Measurements from ENCODE around the gene MIA2.
"Not testable (repeated sequence)": the region's sequence is repeated elsewhere in the genome, so short reads cannot be mapped to it uniquely, and the experiment has no call there.

The MIA2 gene
- long read RNA-seq, donor 1, partial matches to known transcripts, result 0 of 1 reads
- long read RNA-seq, donor 1, other reads (novel, unspliced or antisense), result 0 of 1 reads
- long read RNA-seq, donor 2, partial matches to known transcripts, result 0 of 3 reads
- long read RNA-seq, donor 2, other reads (novel, unspliced or antisense), result 0 of 3 reads
- long read RNA-seq, donor 3, partial matches to known transcripts, result 0 of 2 reads
- long read RNA-seq, donor 3, other reads (novel, unspliced or antisense), result 0 of 2 reads
- long read RNA-seq, donor 4, partial matches to known transcripts, result 8 of 10 reads
- long read RNA-seq, donor 4, other reads (novel, unspliced or antisense), result 0 of 10 reads
- long read RNA-seq, donor 5, partial matches to known transcripts, result 11 of 12 reads
- long read RNA-seq, donor 5, other reads (novel, unspliced or antisense), result 0 of 12 reads
- long read RNA-seq, donor 6, partial matches to known transcripts, result 6 of 6 reads
- long read RNA-seq, donor 6, other reads (novel, unspliced or antisense), result 0 of 6 reads
- long read RNA-seq, donor 7, result 0 reads
- long read RNA-seq, donor 8, partial matches to known transcripts, result 0 of 4 reads
- long read RNA-seq, donor 8, other reads (novel, unspliced or antisense), result 0 of 4 reads

- DNase-seq, result no peak
These were observed at the start of gene MIA2 for GRCh38 chr14:39233680-39234326. Gene MIA2 (plus strand): TSS chr14:39233915. CDS start chr14:39234115, 200 bp downstream.

DNA sequence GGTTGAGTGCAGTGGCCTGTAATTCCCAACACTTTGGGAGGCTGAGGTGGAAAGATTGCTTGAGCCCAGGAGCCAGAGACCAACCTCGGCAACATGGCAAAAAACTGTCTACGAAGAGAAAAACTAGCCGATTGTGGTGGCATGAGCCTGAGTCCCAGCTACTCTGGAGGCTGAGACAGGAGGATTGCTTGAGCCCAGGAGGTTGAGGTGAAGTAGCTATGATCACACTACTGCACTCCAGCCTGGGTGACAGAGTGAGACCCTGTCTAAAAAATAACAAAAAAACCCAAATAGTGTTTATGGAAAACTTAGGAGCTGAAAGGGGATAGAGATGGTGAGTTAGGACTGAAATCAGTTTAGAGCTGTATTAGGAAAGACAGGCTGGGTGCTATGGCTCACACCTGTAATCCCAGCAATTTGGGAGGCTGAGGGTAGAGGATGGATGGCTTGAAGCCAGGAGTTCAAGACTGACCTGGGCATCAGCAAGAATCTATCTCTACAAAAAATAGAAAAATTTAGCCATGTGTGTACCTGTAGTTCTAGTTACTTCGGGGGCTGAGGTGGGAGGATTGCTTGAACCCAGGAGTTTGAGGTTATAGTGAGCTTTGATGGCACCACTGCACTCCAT is 49.0 kb upstream of the MIA2 start:
- no peak for DNase-seq

DNA sequence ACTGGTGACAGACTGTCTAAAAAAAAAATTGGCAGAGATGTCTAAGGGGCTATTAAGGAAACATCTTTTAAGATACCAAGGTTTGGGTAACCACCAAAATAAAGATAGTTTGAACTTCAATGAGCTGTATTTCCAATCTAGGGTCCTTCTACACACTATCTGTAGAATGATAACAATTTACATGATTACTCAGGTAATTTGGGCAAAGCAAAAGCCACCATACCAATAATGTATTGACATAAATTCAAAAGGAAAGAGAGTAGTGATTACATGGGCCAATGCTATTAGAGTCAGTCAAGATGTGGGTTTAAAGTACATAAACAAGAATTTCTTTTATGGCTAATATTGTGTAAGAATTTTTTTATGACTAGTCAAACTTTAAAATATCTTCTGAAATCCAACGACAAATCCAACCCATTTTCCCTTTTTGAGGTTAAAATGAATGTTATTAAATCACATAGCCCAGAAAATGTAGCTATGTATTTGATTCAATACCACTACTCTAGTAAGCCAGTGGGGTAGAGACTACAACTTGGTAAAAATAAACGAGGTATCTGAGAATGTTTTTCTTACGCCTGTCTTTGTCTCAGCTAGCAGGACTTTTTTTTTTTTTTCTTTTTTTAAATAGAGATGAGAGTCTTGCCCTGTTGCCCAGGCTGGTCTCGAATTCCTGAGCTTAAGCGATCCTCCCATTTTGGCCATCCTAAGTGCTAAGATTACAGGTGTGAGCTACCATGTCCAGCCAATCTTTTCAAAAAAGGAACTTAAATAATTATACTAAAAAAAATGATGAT is 48.3 kb upstream of the MIA2 start:
- no peak for DNase-seq

DNA sequence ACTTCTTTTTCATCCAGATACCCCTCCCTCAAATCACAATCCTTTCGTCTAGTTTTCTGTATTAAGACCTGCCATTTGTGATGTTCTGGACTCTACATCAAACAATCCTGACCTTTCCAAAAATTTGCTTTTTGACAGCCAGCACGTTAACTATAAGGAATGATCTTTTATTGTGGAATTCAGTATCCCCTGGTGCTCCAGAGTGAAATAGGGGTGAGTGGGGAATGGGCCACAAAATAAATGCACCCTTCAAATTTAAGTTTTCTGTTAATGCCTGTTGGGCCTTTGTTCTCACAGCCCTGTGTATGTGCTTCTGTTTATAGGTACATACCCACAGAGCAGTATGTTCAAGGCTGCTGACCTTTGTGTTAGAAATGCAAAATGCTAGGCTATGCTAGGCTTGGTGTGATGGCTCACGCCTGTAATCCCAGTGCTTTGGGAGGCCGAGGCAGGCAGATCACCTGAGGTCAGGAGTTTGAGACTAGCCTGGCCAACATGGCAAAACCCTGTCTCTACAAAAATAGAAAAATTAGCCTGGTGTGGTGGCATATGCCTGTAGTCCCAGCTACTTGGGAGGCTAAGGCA is 46.7 kb upstream of the MIA2 start:
- DNase-seq, result no peak

DNA sequence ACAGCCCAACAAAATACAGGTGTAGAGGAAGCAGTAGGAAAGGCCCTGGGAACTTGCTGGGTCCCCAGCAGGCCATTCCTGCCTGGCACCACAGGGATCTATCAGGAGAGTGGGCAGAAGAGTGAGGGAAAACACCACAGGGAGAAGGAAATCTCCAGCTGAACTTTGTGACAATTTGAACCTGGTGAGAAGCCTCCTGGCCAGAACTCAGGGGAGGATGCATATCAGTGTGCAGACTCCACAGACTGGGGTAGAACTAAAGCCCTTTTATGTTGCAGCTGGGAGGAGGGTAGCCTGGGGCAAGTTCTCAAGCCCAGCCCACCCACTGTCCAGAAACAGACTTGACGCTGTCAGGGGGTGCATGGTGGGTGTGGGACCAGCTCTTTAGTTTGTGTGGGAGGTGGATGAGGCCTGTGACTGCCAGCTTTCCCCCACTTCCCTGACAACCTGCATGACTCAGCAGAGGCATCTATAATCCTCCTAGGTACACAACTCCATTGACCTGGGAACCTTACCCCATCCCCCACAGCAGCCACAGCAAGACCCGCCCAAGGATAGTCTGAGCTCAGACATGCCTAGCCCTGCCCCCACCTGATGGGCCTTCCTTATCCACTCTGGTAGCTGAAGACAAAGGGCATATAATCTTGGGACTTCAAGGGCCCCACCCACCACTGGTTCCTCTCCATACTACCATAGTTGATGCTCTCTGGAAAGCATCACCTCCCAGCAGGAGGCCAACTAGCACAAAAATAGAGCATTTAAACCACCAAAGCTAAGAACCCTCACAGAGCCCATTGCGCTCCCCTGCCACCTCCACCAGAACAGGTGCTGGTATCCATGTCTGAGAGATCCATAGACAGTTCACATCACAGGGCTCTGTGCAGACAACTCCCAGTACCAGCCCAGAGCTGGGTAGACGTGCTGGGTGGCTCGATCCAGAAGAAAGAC is 29.8 kb upstream of the MIA2 start:
- no peak for DNase-seq

- not testable (repeated sequence) for DNase-seq
These were observed 26.3 kb upstream of the MIA2 start for GRCh38 chr14:39207430-39207829.

DNA sequence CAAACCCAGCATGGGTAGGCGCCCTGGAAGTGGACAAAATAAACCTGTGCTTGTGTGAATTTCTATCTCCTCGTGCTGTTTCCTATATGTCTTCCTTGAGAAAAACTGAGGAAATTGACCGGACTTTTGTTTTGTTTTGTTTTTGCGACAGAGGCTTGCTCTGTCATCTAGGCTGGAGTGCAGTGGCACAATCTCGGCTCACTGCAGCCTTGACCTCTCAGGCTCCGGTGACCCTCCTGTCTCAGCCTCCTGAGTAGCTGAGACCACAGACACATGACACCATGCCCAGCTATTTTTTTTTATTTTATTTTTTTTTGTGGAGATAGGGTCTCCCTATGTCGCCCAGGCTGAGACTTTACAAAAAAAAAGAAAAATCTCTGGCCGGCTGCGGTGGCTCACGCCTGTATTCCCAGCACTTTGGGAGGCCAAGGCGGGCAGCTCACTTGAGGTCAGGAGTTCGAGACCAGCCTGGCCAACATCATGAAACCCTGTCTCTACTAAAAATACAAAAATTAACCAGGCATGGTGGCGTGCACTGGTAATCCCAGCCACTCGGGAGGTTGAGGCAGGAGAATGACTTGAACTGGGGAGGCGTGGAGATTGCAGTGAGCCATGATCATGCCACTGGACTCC is 22.5 kb upstream of the MIA2 start:
- no peak for DNase-seq

- DNase-seq, result no peak
These were observed 21.7 kb upstream of the MIA2 start for GRCh38 chr14:39212034-39212433.

DNA sequence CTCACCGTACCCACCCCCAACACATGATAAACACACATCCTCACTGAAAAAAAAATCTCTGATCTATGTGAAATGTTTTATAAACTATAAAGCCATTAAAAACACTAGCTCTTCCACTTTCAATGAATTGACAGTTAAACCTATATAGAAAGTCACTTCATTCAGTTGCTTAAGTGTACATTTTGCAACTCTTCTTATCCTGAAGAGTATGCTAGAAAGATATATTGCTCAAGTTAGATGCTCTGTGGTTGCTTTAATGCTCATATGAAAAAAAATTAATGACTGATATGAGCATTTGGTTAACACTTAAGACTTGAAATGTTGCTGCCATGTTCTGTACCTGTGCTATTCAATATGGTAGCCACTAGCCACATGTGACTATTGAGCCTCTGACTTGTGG is 21.0 kb upstream of the MIA2 start:
- no peak for DNase-seq

- DNase-seq, result no peak
These were observed 16.4 kb upstream of the MIA2 start for GRCh38 chr14:39217214-39217879.

DNA sequence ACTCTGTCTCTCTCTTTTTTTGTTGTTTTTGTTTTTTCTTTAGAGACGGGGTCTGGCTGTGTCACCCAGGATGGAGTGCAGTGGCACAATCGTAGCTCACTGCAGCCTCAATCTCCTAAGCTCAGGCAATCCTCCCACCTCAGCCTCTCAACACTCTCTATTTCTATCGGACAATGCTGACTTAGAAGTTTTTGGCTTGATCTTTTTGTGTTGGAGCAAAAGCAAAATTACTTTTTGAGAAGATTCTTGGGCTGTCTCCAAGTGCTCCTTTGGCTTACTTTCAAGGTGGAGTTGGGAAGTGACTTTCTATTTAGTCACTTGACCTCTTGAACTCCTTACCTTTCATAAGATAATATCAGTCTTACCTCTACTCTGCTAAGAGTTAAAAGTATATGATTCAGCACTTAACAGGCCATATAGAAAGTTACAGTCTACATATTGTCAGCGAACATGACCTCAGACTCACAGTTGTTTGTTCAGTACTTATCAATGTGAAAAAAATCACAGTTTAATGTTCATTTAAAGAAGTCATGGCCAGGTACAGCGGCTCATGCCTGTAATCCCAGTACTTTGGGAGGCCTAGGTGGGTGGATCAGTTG is 15.4 kb upstream of the MIA2 start:
- no peak for DNase-seq

DNA sequence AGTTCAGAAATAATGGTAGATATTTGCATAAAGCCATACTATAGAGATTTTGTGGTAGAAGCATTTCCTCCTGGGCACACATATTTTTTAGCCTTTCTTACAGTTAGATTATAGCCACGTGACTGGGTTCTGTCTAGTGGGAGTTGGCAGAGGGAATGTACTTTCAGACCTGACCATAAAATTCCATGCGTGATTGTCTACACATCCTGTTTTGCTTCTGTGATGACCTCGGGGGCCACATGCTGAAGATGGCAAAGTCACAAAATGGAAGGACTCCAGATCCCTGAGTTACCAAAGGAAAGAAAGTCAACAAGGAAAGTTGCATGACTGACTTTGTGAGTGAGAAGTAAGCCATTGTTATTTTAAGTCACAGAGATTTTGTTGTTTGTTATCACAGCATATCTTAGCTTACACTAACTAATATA is 14.6 kb upstream of the MIA2 start:
- no peak for DNase-seq

- not testable (repeated sequence) for DNase-seq
These were observed 13.2 kb upstream of the MIA2 start for GRCh38 chr14:39220473-39220872.

DNA sequence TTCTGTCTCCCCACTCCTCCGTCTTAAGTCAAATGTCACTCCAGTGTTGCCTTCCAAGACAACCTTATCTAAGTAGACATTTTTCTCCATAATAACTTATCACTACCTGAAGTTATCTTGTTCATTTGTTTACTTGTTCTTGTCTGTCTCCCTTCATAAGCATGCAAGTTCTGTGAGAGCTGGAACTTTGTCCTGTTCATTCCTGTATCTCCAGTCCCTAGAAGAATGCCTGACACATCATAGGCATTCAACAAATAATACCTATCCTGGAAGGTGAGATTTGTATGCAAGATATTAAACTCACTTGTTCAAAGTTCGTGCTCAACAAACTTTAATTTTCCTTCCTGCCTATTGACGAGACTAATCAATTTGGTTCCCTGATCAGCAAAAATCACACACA is 5.7 kb upstream of the MIA2 start:
- no peak for DNase-seq

DNA sequence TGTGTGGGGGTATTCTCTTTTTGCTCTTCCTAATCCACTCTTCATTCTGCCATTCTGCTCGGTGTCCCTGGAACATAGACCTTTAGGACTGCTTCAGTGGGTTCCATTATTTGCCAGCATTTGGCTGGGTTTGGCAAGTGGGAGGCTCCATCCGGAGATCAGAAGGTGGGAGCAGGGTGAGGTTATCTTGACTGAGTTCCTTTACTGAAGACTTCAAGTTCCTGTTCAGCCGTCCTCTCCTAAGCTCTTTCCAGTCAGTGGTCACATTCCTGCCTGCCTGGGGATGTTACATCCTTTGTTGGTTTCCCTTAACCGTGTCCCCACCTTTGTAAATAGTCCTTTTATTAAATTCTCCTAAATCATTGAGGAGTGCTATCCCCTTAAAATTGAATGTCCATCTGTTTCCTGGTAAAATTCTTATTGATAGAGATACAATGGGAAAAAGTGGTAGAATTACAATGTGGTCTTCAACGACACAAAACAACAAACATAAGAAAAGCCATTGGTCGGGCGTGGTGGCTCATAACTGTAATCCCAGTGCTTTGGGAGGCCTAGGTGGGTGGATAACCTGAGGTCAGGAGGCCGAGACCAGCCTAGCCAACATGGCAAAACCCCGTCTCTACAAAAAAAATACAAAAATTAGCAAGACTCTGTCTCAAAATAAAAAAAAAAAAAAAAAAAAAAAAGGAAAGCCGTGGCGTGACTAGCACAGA is 5.0 kb upstream of the MIA2 start:
- no peak for DNase-seq

DNA sequence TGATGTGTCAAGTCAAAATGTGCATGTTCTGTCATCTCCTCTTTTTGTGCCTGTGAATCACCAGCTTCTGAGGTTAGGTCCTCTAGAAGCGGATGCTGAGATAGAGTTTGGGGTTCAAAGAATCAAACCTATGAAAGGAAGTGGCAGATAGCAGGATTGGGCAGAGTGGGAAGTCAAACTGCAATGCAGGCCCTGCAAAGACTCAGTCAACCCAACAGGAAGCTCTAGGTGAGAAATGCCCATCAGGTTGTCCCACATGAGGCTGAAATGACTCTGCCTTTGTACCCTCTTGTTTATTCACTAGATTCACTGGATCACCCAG is 4.5 kb upstream of the MIA2 start:
- DNase-seq, result no peak

- no peak for DNase-seq
These were observed 4.1 kb upstream of the MIA2 start for GRCh38 chr14:39229601-39230110.

GRCh38 chr14:39230416-39231035 is 3.2 kb upstream of the MIA2 start:
- no peak for DNase-seq
